GM12872 (cell line): ENCODE results near the gene CYP19A1.

Experiments
- CTCF ChIP-seq: IDR thresholded peaks from 3 replicates; pipeline ENCODE4 v1.5.1; 2011; ENCODE audit warnings: low read depth, mild to moderate bottlenecking, low read length, moderate library complexity; ENCODE audit not compliant: insufficient read depth

CYP19A1 gene

GRCh38 chr15:51348688-51349087 lies 10.3 kb upstream of the CYP19A1 start:
- no peak for TF ChIP-seq CTCF

GRCh38 chr15:51346136-51346535 lies 7.7 kb upstream of the CYP19A1 start:
- TF ChIP-seq CTCF: no peak

GRCh38 chr15:51343466-51343865 lies 5.1 kb upstream of the CYP19A1 start:
- TF ChIP-seq CTCF: no peak

- no peak for TF ChIP-seq CTCF
Observed at GRCh38 chr15:51342227-51342999, 4.0 kb upstream of the CYP19A1 start.

- TF ChIP-seq CTCF: no peak
Observed at GRCh38 chr15:51341366-51342226, 3.2 kb upstream of the CYP19A1 start, which contains the start of gene GLDN. Gene GLDN, plus strand, starts transcription at chr15:51341655. Its CDS starts 30 bp downstream, at chr15:51341685.

- no peak for TF ChIP-seq CTCF
Observed at GRCh38 chr15:51335538-51336410, 2.6 kb downstream of the CYP19A1 start.
